ENCODE results near the gene CHN2.

Gene CHN2

DNA sequence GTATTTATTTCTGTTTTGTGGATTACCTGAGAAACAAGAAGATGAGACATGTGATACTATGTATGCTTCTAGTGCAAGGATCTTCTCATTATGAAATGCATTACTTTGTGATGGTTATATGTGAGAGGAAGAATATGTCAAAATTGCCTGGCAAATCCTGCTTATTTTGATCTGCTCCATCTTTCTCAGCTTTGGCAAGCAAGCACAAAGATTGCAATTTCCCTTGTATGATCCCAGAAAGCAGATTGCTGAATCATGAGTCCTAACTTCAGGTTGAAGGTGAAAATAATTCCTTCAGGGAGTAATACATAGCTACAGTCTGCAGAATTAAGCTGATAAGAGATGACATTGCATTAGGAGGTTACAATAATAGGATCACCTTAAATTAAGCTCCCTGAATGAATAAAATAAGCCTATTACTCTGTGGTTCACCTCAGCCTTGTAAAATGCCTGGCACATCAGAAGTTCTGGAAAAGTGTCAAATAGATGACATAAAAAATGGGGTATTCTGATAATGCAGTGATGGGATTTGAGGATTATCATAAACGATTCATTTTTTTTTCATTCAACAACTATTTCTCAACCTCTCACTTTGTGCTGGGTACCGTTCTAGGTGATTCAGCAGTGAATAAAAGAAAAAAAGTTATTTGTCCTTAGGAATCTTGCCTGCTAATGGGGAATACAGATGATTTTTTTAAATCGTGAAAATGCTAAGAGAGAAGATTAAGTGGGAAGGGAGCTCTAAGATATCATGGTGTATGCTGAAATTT lies 120.7 kb downstream of the CHN2 start:
- DNase-seq = no peak

DNA sequence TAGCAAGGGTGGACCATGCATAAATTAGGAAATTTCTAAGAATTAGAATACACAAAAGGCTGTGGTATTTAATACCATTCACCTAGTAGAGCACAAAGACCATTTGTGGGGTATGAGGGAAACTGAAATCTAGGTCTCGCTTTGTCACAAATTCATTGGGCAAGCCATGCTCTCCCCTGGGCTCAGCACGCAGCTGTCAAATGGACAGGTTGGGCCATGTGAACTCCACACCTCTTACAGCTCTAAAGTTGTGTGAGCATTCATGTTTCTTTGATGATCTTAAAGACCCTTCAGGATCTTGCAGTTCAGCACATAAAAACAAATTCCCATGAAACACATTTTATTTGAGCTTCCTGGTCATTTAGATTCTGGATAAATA lies 121.3 kb downstream of the CHN2 start:
- no peak for DNase-seq

DNA sequence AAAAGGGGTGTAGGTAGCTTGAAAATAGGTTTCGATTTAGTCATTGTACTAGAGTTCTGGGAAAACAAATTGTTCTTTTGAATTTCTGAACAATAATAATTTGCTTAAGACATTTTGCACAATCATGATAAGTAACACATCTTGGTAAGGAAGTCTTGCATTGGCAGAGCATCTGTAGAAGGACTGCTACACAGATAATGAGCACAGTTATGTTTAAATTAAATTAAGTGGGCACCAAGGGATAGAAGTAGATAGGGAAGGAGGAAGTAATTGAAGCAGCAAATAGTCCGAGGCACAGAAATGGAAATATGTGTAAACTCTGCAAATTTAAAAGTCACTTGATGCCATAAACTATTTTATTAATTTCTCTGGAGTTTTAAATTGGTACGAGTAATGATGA lies 122.4 kb downstream of the CHN2 start:
- DNase-seq = no peak

DNA sequence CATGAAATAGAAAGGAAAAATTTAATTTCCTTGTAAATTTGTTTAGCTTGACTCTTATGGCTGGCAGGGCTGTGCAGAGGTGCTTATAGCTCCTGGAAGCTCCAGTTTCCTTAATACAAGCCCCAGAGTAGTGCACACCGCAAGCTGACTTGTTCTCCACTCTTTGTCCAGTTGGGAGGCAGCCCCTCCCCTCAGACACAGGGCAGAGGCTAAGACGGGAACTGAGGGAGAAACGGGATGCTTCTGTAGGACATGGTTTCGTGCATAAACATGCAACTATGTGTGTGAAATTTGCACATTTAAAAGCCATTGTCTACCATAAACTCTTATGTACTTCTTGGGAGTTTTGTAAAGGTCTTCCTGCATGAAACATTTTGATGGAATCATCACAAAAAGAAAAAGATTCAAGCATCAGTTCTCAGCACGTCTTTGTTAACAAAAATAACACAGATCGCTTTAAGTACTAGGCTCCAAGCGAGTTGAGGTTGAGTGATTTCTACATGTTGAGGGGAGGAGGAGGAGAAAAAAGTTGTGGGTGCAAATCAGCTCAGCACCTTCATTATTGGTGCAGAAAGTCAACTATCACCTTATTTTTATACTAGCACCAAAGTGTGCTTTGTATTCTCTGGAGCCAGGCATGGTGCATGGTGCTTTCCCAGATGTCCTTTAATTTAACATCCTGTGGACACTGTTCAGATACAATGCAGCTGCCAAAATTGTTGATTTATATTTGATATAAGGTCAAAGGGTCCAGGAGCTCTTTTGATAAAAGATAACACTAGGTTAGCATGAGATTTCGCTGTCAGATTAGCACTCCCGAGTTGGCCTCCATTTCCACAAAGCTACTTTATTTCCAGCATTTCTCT lies 124.5 kb downstream of the CHN2 start:
- no peak for DNase-seq

DNA sequence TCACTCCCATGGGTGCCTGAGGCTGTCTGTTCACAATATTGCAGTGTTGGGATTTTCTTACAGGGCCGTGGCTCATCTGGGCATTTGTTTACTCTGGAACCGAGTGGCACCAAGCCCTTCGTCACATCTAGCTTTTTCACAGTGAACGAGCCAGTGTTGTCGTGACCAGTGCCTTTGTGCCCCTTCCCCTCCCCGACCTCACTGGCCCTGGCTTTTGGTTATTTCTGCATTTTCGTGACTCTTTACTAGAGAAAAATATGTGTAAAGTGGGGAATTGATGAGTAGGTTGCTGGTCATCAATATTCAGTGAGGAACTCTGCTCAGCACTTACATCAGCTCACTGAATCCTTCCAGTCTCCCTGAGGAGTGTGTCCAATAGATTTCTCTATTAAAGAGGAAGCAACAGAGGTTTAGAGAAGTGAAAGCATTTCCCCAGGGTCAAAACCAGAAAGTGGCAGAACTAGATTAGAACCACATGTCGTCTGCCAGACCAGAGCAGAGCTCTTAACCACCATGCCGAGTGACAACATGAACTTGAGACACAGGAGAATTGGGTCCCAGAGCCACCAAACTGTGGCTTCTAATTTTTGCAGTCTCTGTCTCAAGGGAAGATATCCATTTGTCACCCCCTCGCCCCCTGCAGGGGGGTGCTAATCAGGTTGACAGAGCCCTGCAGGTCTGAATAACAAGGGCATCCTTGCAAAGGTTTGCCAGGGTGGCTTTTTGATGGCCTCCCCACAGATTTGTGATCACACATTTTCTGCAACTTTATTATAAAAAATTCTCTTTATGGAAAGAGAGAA lies 125.3 kb downstream of the CHN2 start:
- no peak for DNase-seq

DNA sequence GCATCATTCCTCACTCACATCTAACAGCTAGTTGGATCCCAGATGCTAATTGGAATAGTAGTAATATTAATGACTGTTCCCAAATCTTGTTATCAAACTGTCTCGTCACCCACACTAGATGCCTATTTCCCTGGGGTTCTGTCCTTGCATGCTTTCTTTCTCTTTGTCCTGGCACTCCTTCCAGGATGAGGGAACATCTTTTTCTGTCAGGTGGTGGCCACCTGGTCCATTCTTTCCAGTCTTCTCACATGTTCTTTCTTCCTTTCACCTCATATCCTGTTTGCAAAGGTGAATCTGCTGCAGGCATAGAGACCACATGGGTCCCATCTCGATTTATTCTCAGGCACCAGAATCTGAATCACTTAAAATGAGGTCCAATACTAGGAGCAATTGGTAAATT lies 126.0 kb downstream of the CHN2 start:
- DNase-seq = no peak

DNA sequence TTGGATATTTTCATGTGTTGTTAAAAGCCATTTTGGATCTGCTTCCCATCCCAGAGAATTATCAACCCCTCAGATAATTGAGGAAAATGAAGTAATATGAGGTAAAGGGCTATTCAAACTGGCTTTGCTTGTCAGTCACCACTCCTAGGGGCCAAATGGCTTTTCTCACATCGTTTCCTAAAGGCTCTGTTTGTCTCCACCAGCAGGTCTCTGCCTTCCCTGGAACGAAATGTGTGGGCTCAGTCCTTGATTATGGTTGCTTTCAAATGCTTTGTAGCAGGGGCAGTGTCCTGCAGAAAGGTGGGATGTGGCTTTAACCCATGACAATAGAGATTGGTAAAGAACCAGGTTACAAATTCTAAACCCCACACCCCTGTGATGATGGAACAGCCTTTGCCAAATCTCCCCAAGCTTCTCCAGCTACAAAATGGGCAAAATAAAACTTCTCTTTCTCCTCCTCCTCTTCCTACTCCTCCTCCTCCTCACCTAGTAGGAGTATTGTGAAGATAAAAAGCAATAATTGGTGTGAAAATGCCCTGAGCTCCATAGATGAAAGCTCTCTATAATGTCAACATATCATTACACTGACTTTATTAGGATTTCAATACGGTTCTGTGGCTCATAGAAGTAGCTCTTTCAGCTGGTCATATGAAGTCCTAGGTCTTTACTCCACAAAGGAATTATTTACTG lies 127.6 kb downstream of the CHN2 start:
- DNase-seq = no peak

DNA sequence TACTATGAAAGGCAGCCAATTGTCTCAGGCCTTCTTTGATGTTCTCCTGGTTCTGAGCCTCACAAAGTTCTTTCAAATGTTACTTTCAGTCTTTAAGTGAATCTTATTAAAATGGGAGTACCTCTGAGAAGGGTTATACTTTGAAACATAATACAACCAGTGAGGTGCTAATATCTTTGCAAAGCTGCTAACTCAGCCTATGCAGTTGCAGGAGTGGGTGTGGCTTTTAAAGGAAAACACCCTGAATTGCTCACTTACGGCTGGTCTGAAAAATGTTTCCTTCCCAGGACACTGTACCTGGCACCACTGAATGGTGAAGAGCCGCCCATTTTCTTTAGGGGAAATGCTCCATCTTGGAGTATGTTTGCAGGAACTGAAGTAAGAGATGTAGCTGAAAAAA lies 130.9 kb downstream of the CHN2 start:
- DNase-seq = no peak

DNA sequence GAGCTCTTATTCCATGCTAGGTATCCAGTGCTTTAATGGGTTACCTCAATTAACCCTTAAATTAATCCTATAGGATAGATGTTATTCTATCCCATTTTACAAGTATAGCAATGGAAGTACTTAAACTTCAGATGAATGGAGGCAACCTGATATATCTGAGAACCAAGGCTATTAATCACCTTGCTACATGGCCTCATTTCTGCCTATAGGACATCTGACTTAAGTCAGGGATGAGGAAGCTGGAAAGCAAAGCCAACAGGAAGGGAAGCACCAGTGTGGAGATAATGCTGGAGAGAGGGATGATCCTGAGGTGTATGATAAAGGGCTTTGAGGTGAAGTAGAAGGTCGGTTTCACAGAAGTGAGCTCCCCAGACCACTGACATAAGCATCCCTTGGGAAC lies 132.3 kb downstream of the CHN2 start:
- DNase-seq = no peak

DNA sequence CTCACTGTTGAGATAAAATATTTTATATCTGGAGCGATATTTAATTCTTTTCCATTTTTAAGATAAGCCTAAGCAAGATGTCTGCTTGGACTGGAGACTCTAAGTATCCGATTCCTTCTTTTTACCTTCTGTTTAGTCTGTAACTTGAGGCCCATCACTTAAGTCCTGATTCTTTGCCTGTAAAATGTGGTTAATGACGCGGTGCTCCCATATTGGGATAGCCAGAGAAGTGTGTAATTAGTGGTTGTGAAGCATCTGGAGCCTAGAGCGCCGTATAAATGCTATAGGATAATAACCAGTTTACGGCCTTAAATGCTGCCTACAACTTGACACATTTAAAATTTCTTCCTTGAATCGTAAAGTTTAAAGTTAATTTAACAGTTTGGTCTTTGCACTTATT lies 132.9 kb downstream of the CHN2 start:
- no peak for DNase-seq

DNA sequence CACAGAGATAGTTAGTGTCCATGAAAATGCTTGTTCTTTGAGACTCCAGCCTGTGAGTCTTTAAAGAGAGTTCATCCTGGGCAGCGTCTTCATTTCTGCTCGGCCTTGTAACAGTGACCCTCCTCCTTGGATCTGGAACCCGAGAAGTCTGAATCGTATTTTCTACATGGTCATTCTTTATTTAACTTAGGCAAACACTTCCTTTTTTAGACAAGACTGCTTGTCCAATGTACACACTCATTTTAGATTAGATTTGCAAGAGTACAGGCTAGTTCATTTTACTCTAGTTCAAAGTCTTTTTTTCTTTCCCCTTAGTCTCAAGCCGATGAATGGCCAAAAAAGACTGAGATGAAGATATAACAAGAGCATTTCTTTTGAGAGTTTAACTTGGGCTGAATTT lies 133.5 kb downstream of the CHN2 start:
- DNase-seq = no peak

DNA sequence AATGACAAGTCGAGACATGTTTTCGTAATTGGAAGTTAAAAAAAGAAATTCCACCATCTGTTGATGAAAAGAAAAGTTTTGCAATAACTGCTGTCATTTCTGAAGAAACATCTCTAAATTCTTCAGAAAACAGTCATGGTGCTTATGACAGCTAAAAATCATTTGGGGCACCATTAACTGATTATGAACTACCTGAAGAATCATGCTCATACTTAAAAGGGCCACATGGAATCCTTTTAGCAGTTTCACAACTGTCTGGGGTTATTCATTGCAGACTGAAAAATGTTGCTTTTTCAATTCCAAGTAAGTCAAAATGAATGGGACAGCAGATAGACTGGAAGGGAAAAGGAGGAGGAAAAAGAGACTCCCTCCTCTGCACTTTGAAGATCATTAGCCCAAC lies 134.2 kb downstream of the CHN2 start:
- no peak for DNase-seq

DNA sequence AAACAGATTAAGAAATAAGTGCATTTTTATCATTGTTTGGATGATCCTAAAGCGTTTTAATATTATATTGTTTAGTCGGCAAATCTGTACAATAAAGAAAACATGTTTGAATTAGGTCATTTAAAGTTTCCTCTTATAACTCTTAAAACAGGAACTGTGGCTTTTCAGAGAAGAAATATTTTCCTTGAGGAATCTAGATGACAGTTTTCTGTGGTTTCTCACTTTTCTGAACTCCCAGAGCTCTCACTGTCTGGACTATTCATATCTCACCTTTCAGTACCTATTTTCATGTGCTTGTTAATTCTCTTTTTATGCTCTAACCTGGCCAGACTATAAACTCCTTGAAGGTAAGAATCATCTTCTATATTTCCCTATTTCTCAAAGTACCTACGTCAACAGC lies 135.1 kb downstream of the CHN2 start:
- no peak for DNase-seq

DNA sequence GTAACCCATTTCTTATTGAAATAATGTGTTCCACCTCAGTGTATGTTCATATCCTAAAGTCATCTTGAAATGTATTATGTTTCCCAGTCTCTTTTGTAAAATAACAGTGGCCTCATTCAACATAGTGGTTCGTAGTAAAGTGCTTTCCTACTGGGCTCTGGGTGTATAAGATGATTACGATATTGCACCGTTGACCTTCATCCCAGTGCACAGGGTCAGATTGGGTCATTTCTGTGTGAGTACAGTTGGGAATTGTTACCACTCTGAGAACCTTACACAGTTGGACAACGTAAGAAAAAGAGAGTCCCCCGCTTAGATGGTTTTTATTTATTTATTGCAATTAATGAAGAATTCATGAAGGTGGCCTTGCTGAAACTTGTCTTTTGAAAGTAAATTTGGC lies 135.6 kb downstream of the CHN2 start:
- DNase-seq = no peak

DNA sequence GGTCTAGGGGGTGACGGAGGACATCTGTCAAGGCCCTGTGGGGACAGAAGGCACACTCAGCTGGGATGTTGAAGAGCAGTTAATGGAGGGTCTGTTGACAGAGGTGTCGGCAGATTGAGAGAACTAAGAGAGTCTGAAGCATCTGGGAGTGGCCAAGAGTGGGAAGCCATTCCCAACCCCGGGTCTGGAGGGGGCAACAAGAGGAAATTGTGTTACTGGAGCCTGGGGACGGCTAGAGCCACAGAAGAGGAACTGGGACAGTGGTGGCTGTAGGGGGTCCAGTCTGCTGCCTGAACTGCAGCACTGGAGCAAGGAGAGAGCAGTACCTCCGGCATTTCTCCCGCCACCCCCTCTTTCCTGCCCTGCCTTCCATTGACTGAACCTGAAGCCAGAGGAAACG lies 136.6 kb downstream of the CHN2 start:
- DNase-seq = no peak

DNA sequence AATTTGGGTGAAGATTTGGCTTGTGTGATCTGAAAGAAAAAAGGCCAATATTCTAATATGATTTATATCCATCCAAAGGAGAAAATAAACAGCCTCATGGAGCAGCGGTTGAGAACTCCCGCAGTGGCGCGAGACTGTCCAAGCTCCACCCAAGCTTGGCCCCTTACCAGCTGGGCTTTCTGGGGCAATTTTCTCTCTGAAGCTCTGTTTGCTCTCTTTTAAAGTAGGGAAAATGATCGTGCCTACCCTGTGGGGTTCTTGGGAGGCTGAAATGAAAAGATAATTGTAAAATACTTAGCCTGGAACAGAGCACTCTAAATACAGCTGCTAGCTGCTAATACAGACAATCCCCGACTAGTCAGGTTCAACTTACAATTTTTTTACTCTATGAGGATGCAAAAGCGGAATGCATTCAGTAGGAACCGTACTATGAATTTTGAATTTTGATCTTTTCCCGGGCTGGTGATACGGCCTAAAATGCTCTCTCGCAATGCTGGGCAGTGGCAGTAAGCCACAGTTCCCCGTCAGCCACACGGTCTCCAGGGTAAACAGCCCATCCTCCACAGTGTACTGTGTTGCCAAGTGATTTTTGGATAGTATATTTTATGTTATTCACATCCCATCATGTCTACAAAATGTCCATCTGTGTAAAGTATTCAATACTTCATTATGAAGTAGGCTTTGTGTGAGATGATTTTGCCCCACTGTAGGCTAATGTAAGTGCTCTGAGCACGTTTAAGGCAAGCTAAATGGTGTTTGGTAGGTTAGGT lies 137.7 kb downstream of the CHN2 start:
- no peak for DNase-seq

DNA sequence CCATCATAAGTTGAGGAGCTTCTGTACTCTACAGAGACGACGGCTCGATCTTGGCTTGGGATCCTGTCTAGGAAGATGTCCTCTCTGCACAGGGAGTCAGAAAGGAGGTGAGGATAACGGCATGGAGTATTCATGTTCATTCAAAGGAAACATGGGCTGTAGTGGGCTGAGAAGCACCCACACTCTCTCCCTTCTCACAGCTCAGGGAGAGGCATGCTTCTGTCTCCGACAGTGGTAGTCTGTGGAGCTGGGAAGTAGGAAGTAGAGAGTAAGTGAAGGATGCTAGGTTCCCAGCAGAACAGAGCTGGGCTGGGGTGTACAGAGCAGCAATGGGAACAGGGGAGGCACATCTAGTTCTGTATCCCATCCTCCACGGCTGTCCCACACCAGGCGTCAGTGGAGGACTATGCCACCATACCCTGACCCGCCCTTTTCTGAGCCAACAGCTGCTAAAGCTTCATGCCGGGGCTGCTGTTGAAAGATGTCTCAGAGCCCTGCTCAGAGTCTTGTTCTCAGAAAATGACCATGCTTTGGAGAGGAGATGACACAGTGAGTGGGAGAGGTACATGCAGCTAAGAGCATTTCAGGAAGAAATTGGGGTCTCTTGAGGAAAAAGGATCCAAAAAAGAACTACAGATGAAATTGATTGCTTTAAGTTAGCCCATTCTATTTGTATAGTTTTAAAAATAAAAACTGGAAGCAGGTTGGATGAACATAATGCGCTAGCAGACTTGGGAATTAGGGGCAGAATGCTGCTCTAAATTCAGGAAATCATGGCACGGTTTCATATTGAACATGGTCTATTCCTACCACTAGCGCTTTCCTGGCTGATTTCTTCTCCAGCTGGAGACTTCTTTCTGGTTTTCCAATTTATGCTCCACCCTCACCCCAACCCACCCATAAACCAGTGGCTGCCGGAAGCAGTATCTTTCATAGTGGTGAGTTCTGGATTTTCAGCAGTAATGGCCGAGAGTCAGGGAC lies 138.6 kb downstream of the CHN2 start:
- no peak for DNase-seq

DNA sequence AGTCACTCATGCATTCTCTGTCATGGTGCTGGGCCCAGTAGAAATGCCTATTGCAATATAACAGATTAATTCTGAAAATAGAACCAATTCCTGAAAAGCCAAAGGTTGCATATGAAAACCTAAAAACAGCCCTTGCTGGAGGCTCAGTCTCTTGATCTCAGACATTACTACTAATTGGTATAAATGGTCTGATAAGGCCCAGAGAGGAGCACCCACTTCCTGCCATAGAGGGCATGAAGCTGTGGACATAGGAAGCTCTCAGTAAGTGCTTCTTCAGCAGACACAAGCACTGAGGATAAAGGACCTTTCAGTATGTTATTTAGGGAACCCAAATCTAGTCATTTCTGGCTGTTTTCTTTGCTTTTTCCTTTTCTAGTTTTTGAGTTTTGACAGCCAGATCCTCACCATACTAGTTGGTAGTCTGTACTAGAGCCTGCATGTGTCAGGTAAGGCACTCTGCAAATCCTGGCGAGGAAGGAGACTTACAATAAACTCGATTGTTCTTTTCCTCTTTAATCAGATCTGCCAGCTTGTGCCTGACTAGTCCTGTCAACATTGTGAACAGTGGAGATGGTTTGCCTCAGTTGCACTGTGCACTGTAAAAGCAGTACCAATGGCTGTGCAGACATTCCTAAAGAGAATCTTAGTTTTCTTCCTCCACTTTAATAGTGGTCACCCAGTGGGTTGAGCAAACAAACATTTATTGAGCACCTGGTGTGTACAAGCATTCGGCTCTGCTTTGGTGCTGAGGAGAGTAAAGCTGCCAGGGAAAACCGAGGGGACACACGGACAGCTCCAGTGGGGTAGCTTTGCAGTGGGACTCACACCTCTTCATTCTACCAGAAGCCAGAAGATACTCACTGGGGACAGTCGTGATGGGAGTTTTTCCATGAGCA lies 140.9 kb downstream of the CHN2 start:
- DNase-seq = no peak

DNA sequence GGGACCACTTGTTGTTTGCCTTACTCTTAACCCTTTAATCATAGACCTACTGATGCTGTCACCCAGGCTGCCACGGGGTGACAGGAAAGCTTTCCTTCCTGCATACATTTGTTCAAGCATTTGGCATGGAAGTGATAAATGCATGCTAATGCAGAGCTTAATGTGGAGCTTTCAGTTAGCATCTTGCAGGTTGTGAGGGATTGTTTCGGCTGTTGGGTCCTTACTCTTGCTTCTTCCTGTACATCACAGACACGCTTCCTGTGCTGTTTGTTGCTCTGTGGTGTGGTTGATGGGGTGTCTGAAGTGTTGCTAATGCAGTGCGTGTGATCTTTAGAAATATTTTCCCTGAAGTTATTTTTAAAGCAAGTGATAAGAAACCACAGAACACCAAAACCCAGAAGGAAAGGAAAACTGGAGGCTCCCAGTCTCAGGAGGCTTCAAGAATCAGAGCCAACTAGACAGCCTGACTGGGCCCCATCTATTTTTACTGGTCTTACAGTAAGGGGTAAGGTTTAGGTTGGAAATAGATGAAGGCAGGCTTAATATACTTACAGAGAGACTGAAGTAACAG lies 143.1 kb downstream of the CHN2 start:
- DNase-seq = no peak

DNA sequence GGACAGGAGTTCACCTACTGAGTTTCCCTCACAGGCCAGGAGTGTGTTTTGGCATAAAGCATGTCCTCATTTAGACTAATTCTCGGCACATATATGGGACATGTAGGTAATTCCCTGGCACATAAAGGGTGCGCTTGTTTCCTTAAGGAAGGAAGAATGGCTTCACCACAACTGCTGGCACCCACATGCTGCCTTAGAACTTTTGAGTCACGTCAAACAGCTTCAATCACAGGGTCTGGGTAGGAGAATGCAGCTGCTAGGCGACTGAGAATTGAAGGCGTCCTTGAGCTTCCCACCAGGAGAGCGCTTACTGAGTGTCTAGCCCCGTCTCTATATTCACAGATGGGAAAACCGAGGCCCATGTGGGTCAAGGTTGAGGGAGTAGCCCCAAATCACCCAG lies 146.1 kb downstream of the CHN2 start:
- DNase-seq = no peak

Measured in activated CD4-positive, CD25-positive, alpha-beta regulatory T cell (primary cell).